Measurements from ENCODE around the gene MEIKIN. TPM values are rescaled to one million over a fixed set of nuclear protein-coding genes. Genes with fewer than 3 reads are reported as not detected.
"Not testable (repeated sequence)": the region's sequence is repeated elsewhere in the genome, so short reads cannot be mapped to it uniquely, and the experiment has no call there.

Gene MEIKIN
- total and polyA plus RNA-seq, 2 of the 8 experiments (the other 6 are each of a cell fraction or from before 2014, with no cell fraction given) = not detected

GRCh38 chr5:131842971-131843370 is 102.5 kb downstream of the MEIKIN start:
- H2BK20ac ChIP-seq (ENCODE audit: low read length); H2BK5ac ChIP-seq (ENCODE audit: low read depth, low read length); POLR2A ChIA-PET (ENCODE audit: partially characterized antibody); H3K4me3 ChIP-seq (ENCODE audit: extremely low read depth in 1 of 4, insufficient read depth in 2 of 4, low read depth in 3 of 4, low read length in 4 of 4); H2BK12ac ChIP-seq (ENCODE audit: low read depth, low read length); H3K79me1 ChIP-seq (ENCODE audit: low read depth, low read length); H4K5ac ChIP-seq (ENCODE audit: insufficient read length, low read depth, low read length); DNase-seq (ENCODE audit: low read depth in 1 of 2, low spot score in 2 of 2); H3K9ac ChIP-seq (replicated peaks in 1 of 4; ENCODE audit: extremely low read depth in 1 of 4, low read depth in 3 of 4, low read length in 3 of 4); FAIRE-seq; H4K8ac ChIP-seq (ENCODE audit: extremely low read depth, insufficient read depth, low read length); H3K14ac ChIP-seq (ENCODE audit: insufficient read length); H3K79me2 ChIP-seq (ENCODE audit: control insufficient read depth in 1 of 2, insufficient read depth in 2 of 2, low read length in 2 of 2); CTCF ChIA-PET (ENCODE audit: partially characterized antibody); H3K4me1 ChIP-seq (replicated peaks in 1 of 4; ENCODE audit: control insufficient read depth in 3 of 4, insufficient read depth in 4 of 4, low read length in 3 of 4); H3K23ac ChIP-seq (ENCODE audit: insufficient read length); H2AK5ac ChIP-seq (ENCODE audit: low read depth, low read length); H4K20me1 ChIP-seq (replicated peaks in 1 of 2; ENCODE audit: control insufficient read depth in 1 of 2, insufficient read depth in 2 of 2, low read length in 2 of 2); H3K36me3 ChIP-seq (ENCODE audit: control insufficient read depth in 2 of 4, insufficient read depth in 4 of 4, low read length in 3 of 4); H3K27me3 ChIP-seq (replicated peaks in 1 of 4; ENCODE audit: control insufficient read depth in 3 of 4, extremely low read depth in 1 of 4, insufficient read depth in 3 of 4, low read length in 3 of 4); H2AFZ ChIP-seq (ENCODE audit: low read length); H3K23me2 ChIP-seq (ENCODE audit: low read depth, low read length); H3K4me2 ChIP-seq (ENCODE audit: insufficient read depth in 1 of 2, low read depth in 2 of 2, low read length in 2 of 2); H3K18ac ChIP-seq (ENCODE audit: extremely low read depth, low read length); H3K4ac ChIP-seq (replicated peaks; ENCODE audit: insufficient read length, low read depth, low read length); H2BK120ac ChIP-seq (replicated peaks; ENCODE audit: low read depth, low read length); H4K91ac ChIP-seq (replicated peaks; ENCODE audit: insufficient read length, low read length); H2BK15ac ChIP-seq (ENCODE audit: low read length); H3K56ac ChIP-seq (replicated peaks; ENCODE audit: insufficient read length, low read depth, low read length); H3K27ac ChIP-seq (ENCODE audit: low read depth, low read length): not testable (repeated sequence)
- WGBS, 2 experiments (ENCODE audit: extremely low coverage in 1 of 2, insufficient coverage in 1 of 2, insufficient read length in 1 of 2, insufficient replicate concordance in 2 of 2, low coverage in 1 of 2, low lambda C conversion rate in 2 of 2, missing lambda C conversion rate in 1 of 2) = 71% methylated on average over 1 of the region's 1 CpG; no CpG with 5 or more reads in 1 of the 2 experiments
- peaks cover 20 to 23% of the 10 kb centered on the region in 2 experiments for H3K9me3 ChIP-seq (ENCODE audit: insufficient read depth in 2 of 2, low read depth in 1 of 2, low read length in 1 of 2)

GRCh38 chr5:131832702-131833101 is 112.8 kb downstream of the MEIKIN start:
- H3K23ac ChIP-seq (ENCODE audit: insufficient read length); H4K91ac ChIP-seq (replicated peaks; ENCODE audit: insufficient read length, low read length); H3K79me1 ChIP-seq (ENCODE audit: low read depth, low read length); H3K36me3 ChIP-seq (ENCODE audit: control insufficient read depth in 2 of 4, insufficient read depth in 4 of 4, low read length in 3 of 4); H2BK12ac ChIP-seq (ENCODE audit: low read depth, low read length); H3K27ac ChIP-seq (ENCODE audit: low read depth, low read length); H2BK5ac ChIP-seq (ENCODE audit: low read depth, low read length); H3K56ac ChIP-seq (replicated peaks; ENCODE audit: insufficient read length, low read depth, low read length); H4K5ac ChIP-seq (ENCODE audit: insufficient read length, low read depth, low read length); H3K23me2 ChIP-seq (ENCODE audit: low read depth, low read length); H3K4ac ChIP-seq (replicated peaks; ENCODE audit: insufficient read length, low read depth, low read length); H2AK5ac ChIP-seq (ENCODE audit: low read depth, low read length); H2BK15ac ChIP-seq (ENCODE audit: low read length); H2AFZ ChIP-seq (ENCODE audit: low read length); FAIRE-seq; H3K9ac ChIP-seq (replicated peaks in 1 of 4; ENCODE audit: extremely low read depth in 1 of 4, low read depth in 3 of 4, low read length in 3 of 4); H3K4me2 ChIP-seq (ENCODE audit: insufficient read depth in 1 of 2, low read depth in 2 of 2, low read length in 2 of 2); H3K4me1 ChIP-seq (replicated peaks in 1 of 4; ENCODE audit: control insufficient read depth in 3 of 4, insufficient read depth in 4 of 4, low read length in 3 of 4); H2BK20ac ChIP-seq (ENCODE audit: low read length); H2BK120ac ChIP-seq (replicated peaks; ENCODE audit: low read depth, low read length); H3K14ac ChIP-seq (ENCODE audit: insufficient read length); CTCF ChIA-PET (ENCODE audit: partially characterized antibody); H4K8ac ChIP-seq (ENCODE audit: extremely low read depth, insufficient read depth, low read length); H3K18ac ChIP-seq (ENCODE audit: extremely low read depth, low read length); H3K4me3 ChIP-seq (ENCODE audit: extremely low read depth in 1 of 4, insufficient read depth in 2 of 4, low read depth in 3 of 4, low read length in 4 of 4); H3K27me3 ChIP-seq (replicated peaks in 1 of 4; ENCODE audit: control insufficient read depth in 3 of 4, extremely low read depth in 1 of 4, insufficient read depth in 3 of 4, low read length in 3 of 4); H4K20me1 ChIP-seq (replicated peaks in 1 of 2; ENCODE audit: control insufficient read depth in 1 of 2, insufficient read depth in 2 of 2, low read length in 2 of 2); DNase-seq (ENCODE audit: low read depth in 1 of 2, low spot score in 2 of 2); H3K79me2 ChIP-seq (ENCODE audit: control insufficient read depth in 1 of 2, insufficient read depth in 2 of 2, low read length in 2 of 2); POLR2A ChIA-PET (ENCODE audit: partially characterized antibody): not testable (repeated sequence)
- H3K9me3 ChIP-seq (ENCODE audit: insufficient read depth in 2 of 2, low read depth in 1 of 2, low read length in 1 of 2) = peaks cover 0 to 13% of the 10 kb centered on the region in 2 experiments; a peak in 2 of 4 replicates
- 100% methylated on average over 2 of the region's 2 CpGs; no CpG with 5 or more reads in 1 of the 2 experiments for WGBS, 2 experiments (ENCODE audit: extremely low coverage in 1 of 2, insufficient coverage in 1 of 2, insufficient read length in 1 of 2, insufficient replicate concordance in 2 of 2, low coverage in 1 of 2, low lambda C conversion rate in 2 of 2, missing lambda C conversion rate in 1 of 2)
